Stimulated activated CD4-positive, alpha-beta T cell treated with anti-CD3 and anti-CD28 coated beads, TNF-alpha, amount 100 ng/mL, for 48 hours (primary cell): ENCODE measurements around the gene FCRL1.

Experiments used
- DNase-seq, 3 donors: peaks; one replicate each; pipeline ENCODE4 v3.0.0-alpha.2; 2020; ENCODE audit warnings: low read depth in 3 of 3

The FCRL1 gene, protein sequence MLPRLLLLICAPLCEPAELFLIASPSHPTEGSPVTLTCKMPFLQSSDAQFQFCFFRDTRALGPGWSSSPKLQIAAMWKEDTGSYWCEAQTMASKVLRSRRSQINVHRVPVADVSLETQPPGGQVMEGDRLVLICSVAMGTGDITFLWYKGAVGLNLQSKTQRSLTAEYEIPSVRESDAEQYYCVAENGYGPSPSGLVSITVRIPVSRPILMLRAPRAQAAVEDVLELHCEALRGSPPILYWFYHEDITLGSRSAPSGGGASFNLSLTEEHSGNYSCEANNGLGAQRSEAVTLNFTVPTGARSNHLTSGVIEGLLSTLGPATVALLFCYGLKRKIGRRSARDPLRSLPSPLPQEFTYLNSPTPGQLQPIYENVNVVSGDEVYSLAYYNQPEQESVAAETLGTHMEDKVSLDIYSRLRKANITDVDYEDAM

DNA sequence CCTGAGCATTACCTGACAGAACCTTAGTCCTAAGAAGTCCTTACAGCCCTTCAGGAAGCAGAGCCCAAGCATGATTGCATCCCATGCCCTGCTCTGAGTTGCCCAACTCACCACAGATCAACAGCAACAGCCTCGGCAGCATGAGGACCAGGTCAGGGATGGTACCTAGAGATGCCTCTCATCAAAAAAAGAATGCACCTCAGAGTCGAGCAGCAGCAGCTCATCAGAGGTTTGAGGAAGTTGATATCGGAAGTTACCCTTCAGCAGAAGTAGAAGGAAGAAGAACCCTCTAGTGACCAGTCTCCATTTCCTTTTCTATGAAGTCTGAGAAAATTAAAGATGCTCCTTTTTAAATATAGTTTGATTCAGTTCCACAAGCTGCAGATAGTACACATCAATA lies at the start of gene FCRL1:
FCRL1 (minus strand) TSS at position 225 of the 400 bp plus-strand sequence; CDS start at position 142, 83 bp downstream.
- no peak for DNase-seq

- DNase-seq, result no peak
These were observed 48.7 kb upstream of the FCRL1 start for GRCh38 chr1:157868654-157869053.

GRCh38 chr1:157862114-157863070 lies 42.5 kb upstream of the FCRL1 start:
- no peak for DNase-seq

DNA sequence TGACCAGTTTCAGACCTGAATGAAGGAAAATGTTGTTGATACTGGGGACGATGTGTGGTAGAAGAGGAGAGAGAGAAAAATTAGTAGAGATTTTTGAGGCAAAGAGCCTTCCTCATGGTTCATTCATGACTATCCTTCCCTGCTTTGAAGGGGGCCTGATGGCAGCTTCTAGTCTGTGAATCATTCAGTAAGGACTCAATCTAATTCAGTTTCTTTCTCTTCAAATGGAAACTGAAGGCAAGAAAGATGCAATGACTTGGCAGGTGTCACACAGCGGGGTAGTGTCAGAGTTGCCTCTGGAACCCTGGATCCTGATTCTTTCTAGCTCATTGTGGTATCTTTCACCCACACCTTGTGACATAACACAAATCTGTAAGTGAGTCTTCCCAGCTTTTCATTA lies 36.6 kb upstream of the FCRL1 start:
- no peak for DNase-seq

GRCh38 chr1:157852476-157852875 lies 32.6 kb upstream of the FCRL1 start:
- no peak for DNase-seq

DNA sequence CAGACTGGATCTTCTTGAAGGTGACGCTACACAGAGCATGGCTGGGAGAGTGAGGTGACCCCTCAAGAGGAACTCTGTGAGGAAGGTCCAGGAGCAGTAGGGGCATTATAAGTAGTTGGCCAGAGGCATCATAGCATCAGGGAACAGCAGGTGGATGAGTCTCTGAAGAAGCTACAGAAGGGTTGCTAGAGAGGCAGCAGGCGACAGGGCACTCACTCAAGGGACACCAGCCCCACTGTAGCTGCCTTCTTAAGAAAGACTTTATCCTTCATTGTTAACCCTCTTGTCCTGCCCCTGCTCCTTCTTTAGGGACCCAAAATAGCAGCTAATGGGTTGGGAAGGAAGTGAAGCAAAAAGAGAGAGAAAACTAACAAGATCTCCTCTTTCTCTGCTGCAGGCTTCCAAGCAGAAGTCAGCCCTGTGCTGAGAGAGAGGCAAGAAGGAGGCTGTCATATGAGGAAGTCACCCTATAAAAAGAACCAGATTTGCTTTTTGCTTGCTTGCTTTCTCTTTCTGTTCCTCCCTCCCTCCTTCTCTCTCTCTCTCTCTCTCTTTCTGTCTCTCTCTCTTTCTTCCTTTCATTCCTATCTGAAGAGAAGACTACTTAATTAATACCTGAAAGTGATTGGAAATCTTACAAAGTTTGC lies 29.4 kb upstream of the FCRL1 start:
- DNase-seq, result no peak

DNA sequence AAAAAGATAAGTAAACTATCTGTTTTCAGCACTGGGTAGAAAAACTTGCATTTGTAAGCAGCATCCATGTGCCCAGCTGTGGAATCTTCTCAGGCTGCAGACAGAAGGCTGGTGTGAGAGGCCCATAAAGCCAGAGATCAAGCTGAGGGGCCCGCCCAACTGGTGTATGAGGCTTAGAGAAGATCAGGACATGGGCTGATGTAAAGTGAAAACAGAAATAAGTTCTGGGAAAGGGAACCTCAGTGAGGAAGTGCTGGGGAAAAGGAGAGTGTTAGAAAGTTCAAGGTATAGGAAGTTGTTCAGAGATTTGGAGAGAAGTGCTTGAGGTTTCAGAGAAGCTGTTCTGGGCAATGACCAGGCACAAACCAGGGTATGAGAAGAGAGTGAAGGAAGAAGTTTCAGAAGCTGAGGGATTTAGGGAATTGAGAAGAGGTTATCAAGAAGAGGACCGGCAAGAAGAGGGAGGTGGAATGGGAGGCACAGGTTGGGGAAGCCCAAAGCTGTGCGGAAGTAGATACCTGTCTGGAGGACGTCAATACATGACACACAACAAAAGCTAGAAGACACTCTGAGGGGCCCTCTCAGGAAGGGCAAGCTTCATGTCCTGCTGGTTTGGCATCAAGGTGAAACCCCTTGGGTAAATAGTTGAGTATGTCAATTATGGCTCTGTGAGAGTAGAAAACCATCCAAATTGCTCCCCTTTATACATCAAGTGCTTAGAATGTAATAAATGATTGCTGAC lies 24.3 kb upstream of the FCRL1 start:
- no peak for DNase-seq

- no peak for DNase-seq
These were observed 23.0 kb upstream of the FCRL1 start for GRCh38 chr1:157842939-157843338.

- DNase-seq, result no peak
These were observed 21.8 kb upstream of the FCRL1 start, which contains the start of gene CD5L for GRCh38 chr1:157841708-157842107. TSS of gene CD5L (minus strand) at chr1:157841808. CDS start at chr1:157841701, 107 bp downstream.

DNA sequence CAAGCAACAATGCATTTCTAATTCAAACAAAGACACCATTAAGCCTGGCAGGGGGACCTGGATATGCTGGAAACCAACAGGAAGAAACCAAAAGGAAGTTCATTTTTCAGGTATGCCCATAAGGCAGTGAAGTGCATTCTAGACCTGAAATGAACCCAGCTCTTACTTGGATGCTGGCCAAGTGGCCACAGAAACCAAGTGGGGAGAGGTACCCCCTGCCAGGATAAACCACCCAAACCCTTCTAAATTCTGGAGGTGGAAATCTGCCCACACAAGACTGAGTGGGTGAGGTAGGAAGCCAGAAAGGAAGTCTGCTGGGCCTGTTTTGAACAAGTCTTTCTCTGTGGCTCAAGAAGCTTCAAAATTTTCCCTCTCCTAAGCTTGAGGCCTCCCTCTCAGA lies 19.0 kb upstream of the FCRL1 start:
- no peak for DNase-seq

GRCh38 chr1:157834430-157834829 lies 14.5 kb upstream of the FCRL1 start:
- DNase-seq, result no peak

DNA sequence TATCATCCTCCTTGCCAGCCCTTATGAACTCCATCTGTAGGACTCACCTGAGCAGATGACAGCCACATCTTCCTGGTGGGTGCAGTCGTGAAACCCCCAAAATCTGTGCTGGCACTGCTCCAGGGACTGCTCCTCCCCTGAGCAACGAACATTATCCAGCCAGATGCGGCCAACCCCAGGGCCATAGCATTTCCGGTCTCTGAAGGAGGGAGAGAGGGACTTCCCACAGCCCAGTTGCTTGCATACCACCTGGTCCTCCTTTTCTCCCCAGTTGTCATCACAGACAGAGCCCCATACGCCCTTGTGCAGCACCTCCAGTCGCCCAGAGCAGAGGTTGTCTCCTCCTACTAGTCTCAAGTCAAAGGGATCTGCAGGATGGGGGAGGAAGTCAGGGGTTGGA lies 13.2 kb upstream of the FCRL1 start:
- no peak for DNase-seq

DNA sequence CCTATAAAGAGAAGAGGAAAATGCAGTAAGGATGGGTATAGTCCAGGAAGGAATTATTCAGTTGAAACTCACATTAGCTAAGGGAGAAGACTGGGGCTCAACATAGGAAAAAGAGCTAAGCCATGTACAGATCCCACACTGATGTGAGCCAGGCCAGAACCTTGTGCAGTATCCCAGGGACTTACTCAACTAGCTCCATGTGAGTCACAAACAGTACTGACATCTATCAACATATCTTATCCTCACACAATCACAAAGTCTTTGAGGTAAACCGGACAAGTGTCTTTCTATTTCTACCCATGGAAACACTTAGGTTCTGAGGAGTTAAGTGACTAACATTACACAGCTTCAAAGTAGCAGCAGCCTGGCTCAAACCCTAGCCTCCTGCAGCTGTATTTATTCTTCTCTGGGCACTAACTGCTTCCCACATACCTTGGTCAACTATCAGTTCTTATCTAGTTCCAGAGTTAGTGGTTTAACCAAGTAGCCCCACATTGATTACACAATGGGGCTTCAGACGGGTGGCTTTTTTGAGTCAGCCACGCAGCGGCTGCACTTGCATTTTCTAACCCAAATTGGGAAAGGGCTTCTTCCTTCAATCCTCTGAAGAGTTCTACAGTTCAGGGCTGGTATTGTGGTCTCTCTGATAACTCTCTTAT lies 12.2 kb upstream of the FCRL1 start:
- DNase-seq, result no peak

- DNase-seq, result no peak
These were observed 11.0 kb upstream of the FCRL1 start for GRCh38 chr1:157830887-157831286.

GRCh38 chr1:157829711-157830110 lies 9.8 kb upstream of the FCRL1 start:
- no peak for DNase-seq

GRCh38 chr1:157829210-157829609 lies 9.3 kb upstream of the FCRL1 start:
- DNase-seq, result no peak

DNA sequence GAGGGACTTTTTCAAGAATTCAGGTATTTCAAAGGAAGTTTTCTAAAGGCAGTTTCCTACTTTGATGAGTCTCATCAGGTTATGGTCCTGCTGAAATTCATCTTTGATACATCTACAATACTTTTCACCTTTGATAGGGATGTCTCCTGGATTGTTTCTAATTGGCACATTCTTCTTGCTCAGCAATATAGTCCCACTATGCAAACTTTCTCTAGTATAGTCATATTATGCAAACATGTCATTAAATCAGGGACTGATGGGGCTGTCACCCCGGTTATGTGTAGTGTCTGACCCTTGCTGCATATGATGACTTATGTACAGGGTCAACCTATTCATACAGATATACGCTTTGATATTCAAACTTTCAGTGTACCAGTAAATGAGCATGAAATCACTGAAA lies 379 bp upstream of the FCRL1 start:
- DNase-seq, result no peak

DNA sequence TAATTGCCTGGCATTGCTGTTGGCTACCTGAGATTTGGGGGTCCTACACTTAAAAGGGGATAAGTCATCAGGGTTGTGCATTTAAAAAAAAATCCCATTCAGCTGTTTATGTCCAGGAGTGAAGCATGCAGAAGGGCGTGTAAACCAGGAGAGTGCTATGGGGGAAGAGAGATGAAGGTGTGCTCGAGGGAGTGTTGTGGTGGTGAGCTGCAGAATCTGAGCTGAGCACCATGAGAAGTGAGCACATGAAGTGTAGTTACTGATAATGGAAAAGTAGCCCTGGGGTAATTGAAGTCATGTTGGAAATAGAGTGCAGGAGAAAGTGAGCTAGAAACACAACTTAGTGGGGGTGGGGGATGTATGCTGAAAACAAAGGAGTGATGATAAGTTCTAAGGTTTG lies 705 bp downstream of the FCRL1 start:
- DNase-seq, result no peak

DNA sequence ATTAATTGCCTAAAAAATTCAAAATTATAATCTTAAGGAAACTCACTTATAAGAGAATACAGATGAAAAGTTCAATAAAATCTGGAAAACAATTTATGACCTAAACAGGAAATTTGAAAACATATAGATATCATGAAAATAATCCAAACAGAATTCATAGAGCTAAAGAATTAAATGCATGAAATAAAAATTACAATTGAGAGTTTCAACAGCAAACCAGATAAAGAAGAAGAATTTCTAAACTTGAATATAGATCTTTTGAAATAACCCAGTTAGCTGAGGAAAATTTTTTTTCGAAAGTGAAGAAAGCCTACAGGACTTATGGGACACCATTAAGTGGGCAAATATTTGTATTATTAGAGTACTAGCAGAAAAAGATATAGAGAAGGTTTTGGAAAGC lies 6.7 kb downstream of the FCRL1 start:
- DNase-seq, result no peak

DNA sequence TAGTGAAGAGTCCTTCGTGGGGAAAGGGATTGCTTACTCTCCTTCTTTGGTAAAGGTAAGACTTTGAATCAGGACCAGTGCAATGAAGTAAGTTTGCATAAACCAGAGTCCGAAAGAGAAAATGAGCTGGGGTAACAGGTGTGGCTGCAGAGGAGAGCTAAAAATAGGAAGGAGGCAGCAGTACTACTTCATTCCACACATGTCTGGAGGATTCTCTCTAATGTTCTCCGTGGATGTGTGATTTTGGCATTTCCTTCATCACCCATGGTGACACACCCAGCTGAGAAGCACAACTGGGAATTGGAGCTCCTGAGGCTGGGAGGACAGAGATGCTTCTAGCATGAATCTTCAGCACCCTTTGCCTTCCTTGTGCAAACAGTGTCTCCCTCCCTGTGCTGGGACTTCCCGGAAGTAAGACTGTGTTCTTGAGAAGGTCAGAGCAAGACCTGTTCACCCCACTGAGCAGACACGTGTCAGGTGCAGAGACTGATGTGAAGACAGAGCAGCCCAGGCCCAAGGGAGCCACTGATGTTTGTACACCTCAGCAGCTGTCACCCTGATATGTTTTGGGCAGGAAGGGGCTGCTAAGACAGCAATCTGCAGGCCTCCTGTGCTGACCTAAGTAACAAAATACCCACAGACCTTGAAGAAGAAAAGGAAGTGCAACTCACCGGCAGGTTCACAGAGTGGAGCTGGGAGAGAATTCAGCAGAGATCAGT lies 13.3 kb downstream of the FCRL1 start:
- no peak for DNase-seq
